ENCODE measurements around the gene ABCC5.

Gene ABCC5

GRCh38 chr3:183912895-183913579 lies 104.6 kb downstream of the ABCC5 start:
- Mint-ChIP-seq H3K4me3 (no peak overlapping the region), H3K4me1 (no peaks in the 10 kb centered on the region), H3K27me3 (ENCODE audit: low read depth) (peaks cover 4% of the 10 kb centered on the region), H3K27ac (no peak overlapping the region), H3K9me3 (no peaks in the 10 kb centered on the region), H3K36me3 (ENCODE audit: low read depth) (no peaks in the 10 kb centered on the region)
- no peak for TF ChIP-seq CTCF (IDR thresholded peaks at IDR 0.05; ENCODE audit: unreplicated experiment in 3 of 3)

GRCh38 chr3:183911763-183912506 lies 105.7 kb downstream of the ABCC5 start:
- H3K4me1 Mint-ChIP-seq, result no peaks in the 10 kb centered on the region
- H3K9me3 Mint-ChIP-seq, result no peaks in the 10 kb centered on the region
- TF ChIP-seq CTCF (IDR thresholded peaks at IDR 0.05; ENCODE audit: unreplicated experiment in 3 of 3), result no peak

GRCh38 chr3:183911087-183911486 lies 106.6 kb downstream of the ABCC5 start:
- TF ChIP-seq CTCF (IDR thresholded peaks at IDR 0.05; ENCODE audit: unreplicated experiment in 3 of 3), result no peak
- no peak overlapping the region for H3K4me3 Mint-ChIP-seq
- H3K27ac Mint-ChIP-seq, result no peak overlapping the region
- no peaks in the 10 kb centered on the region for H3K4me1 Mint-ChIP-seq
- H3K9me3 Mint-ChIP-seq, result no peaks in the 10 kb centered on the region
- no peaks in the 10 kb centered on the region for H3K36me3 Mint-ChIP-seq (ENCODE audit: low read depth)
- H3K27me3 Mint-ChIP-seq (ENCODE audit: low read depth), result peaks cover 8% of the 10 kb centered on the region

More at GRCh38 chr3:183911763-183912506, 105.7 kb downstream of the ABCC5 start:
- H3K4me3 Mint-ChIP-seq, result no peak overlapping the region
- no peak overlapping the region for H3K27ac Mint-ChIP-seq
- H3K27me3 Mint-ChIP-seq (ENCODE audit: low read depth), result peaks cover 4% of the 10 kb centered on the region
- H3K36me3 Mint-ChIP-seq (ENCODE audit: low read depth), result no peaks in the 10 kb centered on the region

DNA sequence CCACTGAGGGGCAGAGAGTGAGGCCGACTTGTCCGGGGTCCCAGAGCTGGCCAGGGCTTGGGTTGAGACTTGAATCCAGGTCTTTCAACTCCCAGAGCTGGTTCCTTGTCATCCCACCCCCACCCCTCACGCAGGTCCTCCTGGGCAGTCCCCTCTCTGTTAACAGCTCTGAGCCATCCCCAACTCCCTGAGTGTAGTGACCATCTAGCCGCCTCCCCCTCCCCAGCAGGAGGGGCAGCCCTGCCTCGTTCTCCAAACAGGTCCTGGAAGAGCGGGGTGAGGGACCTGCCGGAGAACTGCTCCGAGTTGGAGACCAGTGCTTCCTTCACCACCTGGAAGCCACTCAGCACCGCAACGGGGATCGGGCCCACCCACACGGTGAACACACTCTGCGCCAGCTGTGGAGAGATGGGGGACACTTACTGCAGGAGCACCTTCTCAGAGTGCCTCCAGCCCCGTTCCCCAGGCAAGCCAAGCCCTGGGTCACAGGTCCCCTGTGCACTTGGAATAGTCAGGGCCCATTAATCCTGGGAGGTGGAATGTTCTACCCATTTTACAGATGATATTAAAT lies 108.6 kb downstream of the ABCC5 start:
- H3K9me3 Mint-ChIP-seq, result no peaks in the 10 kb centered on the region
- no peaks in the 10 kb centered on the region for H3K36me3 Mint-ChIP-seq (ENCODE audit: low read depth)
- H3K27ac Mint-ChIP-seq, result no peak overlapping the region
- H3K4me3 Mint-ChIP-seq, result no peak overlapping the region
- H3K27me3 Mint-ChIP-seq (ENCODE audit: low read depth), result peaks cover 8% of the 10 kb centered on the region
- TF ChIP-seq CTCF (IDR thresholded peaks at IDR 0.05; ENCODE audit: unreplicated experiment in 3 of 3), result no peak
- no peaks in the 10 kb centered on the region for H3K4me1 Mint-ChIP-seq

DNA sequence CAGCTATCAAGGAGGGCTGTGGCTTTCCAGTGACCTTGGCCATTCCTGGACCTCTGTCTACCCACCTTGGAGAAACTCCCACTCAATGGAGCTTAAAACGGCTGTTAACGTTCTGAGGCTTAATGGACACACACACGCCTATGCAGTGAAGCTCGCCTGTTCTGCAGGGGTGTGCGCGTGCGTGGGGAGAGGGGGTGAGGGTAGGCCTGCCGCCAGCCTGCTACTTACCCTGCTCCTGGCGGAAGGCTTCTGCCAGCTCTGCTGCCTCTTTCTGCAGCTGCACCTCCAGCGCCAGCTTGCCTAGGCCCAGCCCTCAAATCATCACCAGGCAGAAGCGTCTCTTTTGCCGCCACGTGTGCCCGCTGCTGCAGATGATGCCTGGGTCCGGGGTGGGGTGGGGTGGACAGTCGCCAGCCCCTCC lies 109.8 kb downstream of the ABCC5 start:
- peaks cover 8% of the 10 kb centered on the region for H3K27me3 Mint-ChIP-seq (ENCODE audit: low read depth)
- no peaks in the 10 kb centered on the region for H3K4me1 Mint-ChIP-seq
- no peak overlapping the region for H3K4me3 Mint-ChIP-seq
- H3K36me3 Mint-ChIP-seq (ENCODE audit: low read depth), result no peaks in the 10 kb centered on the region
- H3K9me3 Mint-ChIP-seq, result no peaks in the 10 kb centered on the region
- no peak for TF ChIP-seq CTCF (IDR thresholded peaks at IDR 0.05; ENCODE audit: unreplicated experiment in 3 of 3)
- no peak overlapping the region for H3K27ac Mint-ChIP-seq
